T-cell (primary cell): ENCODE measurements around the gene CIPC. TPM values are rescaled to one million over a fixed set of nuclear protein-coding genes. Genes with fewer than 3 reads are reported as not detected.

Experiments
- ATAC-seq, 4 experiments: fragments of 200-7000 bp in 3 of 4; fragments of 150-1000 bp in 1 of 4; cut with Tn5 transposase; replicated peaks in 1 of 4; 1 replicate in 3 of 4; 2 replicates in 1 of 4; pipeline ENCODE4 v1.10.0; 2021; ENCODE audit warnings: moderate library complexity in 3 of 4, mild to moderate bottlenecking in 2 of 4, moderate number of reproducible peaks in 1 of 4
- CTCF ChIA-PET, 2 donors: fragments of 300-600 bp; sonication (Branson Sonifier 250); formaldehyde crosslinking; loops; one replicate each; lab custom pipeline; 2022; ENCODE audit warnings: antibody characterized with exemption in 2 of 2; lab: Charles Lee
- POLR2A ChIA-PET, 2 donors: fragments of 300-600 bp; sonication (Branson Sonifier 250); formaldehyde crosslinking; loops; one replicate each; lab custom pipeline; 2022; ENCODE audit warnings: antibody characterized with exemption in 2 of 2; lab: Charles Lee
- DNase-seq, 35 experiments: peaks; one replicate each; pipeline versions ENCODE4 v3.0.0 to v3.0.0-alpha.2; 2013 to 2023
- H3K27ac ChIP-seq: one replicate; pipeline ENCODE4 v1.5.1; 2013; ENCODE audit warnings: low read length
- H3K27me3 ChIP-seq, 2 experiments: replicated peaks in 1 of 2; 1 replicate in 1 of 2; 2 replicates in 1 of 2; pipeline versions ENCODE4 v1.6.1 to v1.7.0; 2013; ENCODE audit warnings: low read length in 1 of 2, mixed read lengths in 1 of 2; ENCODE audit not compliant: control insufficient read depth in 2 of 2, insufficient read depth in 2 of 2; ENCODE audit errors: extremely low read depth in 1 of 2
- H3K36me3 ChIP-seq, 2 donors: 1 replicate in 1 of 2; 2 replicates in 1 of 2; pipeline versions ENCODE4 v1.6.1 to v1.7.0; 2013; ENCODE audit warnings: low read length in 1 of 2; ENCODE audit not compliant: control insufficient read depth in 2 of 2, insufficient read depth in 1 of 2; ENCODE audit errors: extremely low read depth in 1 of 2
- H3K4me1 ChIP-seq, 2 experiments: 1 replicate in 1 of 2; 2 replicates in 1 of 2; pipeline versions ENCODE4 v1.6.1 to v1.7.0; 2013; ENCODE audit warnings: low read length in 2 of 2, mixed read lengths in 1 of 2; ENCODE audit not compliant: insufficient read depth in 2 of 2, control insufficient read depth in 1 of 2; ENCODE audit errors: extremely low read depth in 1 of 2
- H3K4me3 ChIP-seq, 2 donors: 1 replicate in 1 of 2; 2 replicates in 1 of 2; pipeline versions ENCODE4 v1.5.1 to v1.7.0; 2013; ENCODE audit warnings: mild to moderate bottlenecking in 2 of 2, low read length in 1 of 2, moderate library complexity in 1 of 2; ENCODE audit not compliant: control insufficient read depth in 1 of 2; ENCODE audit errors: extremely low read depth in 1 of 2
- H3K9me3 ChIP-seq: 2 replicates; pipeline ENCODE4 v1.7.0; 2013
- H3K27ac Mint-ChIP-seq, 2 donors: one replicate each; pipeline ENCODE4 v1.8.0; 2020 to 2021; ENCODE audit warnings: mild to moderate bottlenecking in 2 of 2, mixed read lengths in 2 of 2
- H3K27me3 Mint-ChIP-seq, 2 donors: one replicate each; pipeline ENCODE4 v1.8.0; 2021 to 2022; ENCODE audit warnings: mixed read lengths in 2 of 2
- H3K36me3 Mint-ChIP-seq: one replicate; pipeline ENCODE4 v1.8.0; 2021; ENCODE audit warnings: mixed read lengths
- H3K4me1 Mint-ChIP-seq, 3 donors: one replicate each; pipeline ENCODE4 v1.8.0; 2020 to 2022; ENCODE audit warnings: mixed read lengths in 3 of 3, mild to moderate bottlenecking in 1 of 3
- H3K4me3 Mint-ChIP-seq, 3 donors: one replicate each; pipeline ENCODE4 v1.8.0; 2020 to 2022; ENCODE audit warnings: mild to moderate bottlenecking in 3 of 3, mixed read lengths in 3 of 3, moderate library complexity in 3 of 3
- H3K9me3 Mint-ChIP-seq, 3 donors: one replicate each; pipeline ENCODE4 v1.8.0; 2020 to 2022; ENCODE audit warnings: mixed read lengths in 3 of 3
- WGBS: methylation state at CpG from one replicate; pipeline ENCODE4 v1.1.5; 2013; ENCODE audit warnings: missing lambda C conversion rate; ENCODE audit not compliant: insufficient coverage; 5-methylcytosine and 5-hydroxymethylcytosine counted together
- total RNA-seq, 35 experiments: library from RNA in 6 of 35; stranded (reverse) in 6 of 35; fragments of 120-200 nt in 1 of 35; gene quantifications; one replicate each; pipeline versions ENCODE4 v1.2.1 to v1.2.4 and lab custom pipeline; 2013 to 2026

Gene CIPC
- total RNA-seq, 5 donors from 2014 or later (not counting 1 experiment from before 2014, with no cell fraction given) = 8.4 to 14.0 (median 11.8) TPM

GRCh38 chr14:77103475-77103874 is 5.4 kb downstream of the CIPC start:
- POLR2A ChIA-PET = no interaction called here
- no peak overlapping the region for H3K4me3 ChIP-seq

DNA sequence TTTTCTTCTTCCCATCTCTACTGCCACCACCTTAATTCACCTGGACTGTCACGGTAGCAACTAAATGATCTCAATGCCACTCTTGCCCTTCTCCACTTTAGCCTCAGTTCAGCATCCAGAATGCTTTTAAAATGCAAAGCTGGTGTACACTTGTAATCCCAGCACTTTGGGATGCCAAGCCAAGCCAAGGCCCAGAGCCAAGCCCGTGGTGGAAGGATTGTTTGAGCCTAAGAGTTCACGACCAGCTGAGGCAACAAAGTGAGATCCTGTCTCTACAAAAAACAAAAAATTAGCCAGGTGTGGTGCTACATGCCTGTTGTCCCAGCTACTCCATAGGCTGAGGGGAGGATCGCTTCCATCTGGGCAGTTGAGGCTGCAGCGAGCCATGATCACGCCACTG is 5.9 kb downstream of the CIPC start:
- CTCF ChIA-PET = no interaction called here
- H3K27me3 Mint-ChIP-seq = no peaks in the 10 kb centered on the region
- POLR2A ChIA-PET = no interaction called here
- 90% methylated on average over 2 of the region's 6 CpGs for WGBS
- no peaks in the 10 kb centered on the region for H3K9me3 Mint-ChIP-seq
- H3K36me3 Mint-ChIP-seq = peaks cover 32% of the 10 kb centered on the region
- H3K27ac Mint-ChIP-seq = no peak overlapping the region
- peaks cover 3 to 24% of the 10 kb centered on the region in 2 donors for H3K36me3 ChIP-seq
- no peaks in the 10 kb centered on the region for H3K27me3 ChIP-seq
- ATAC-seq = no peak
- H3K27ac ChIP-seq = no peak overlapping the region
- DNase-seq = no peak
- H3K4me3 ChIP-seq = no peak overlapping the region
- H3K4me1 ChIP-seq = peaks cover 2 to 5% of the 10 kb centered on the region in 2 experiments
- no peak overlapping the region for H3K4me3 Mint-ChIP-seq
- no peaks in the 10 kb centered on the region for H3K9me3 ChIP-seq
- H3K4me1 Mint-ChIP-seq = peaks cover 15 to 50% (median 25%) of the 10 kb centered on the region in 3 donors

More at GRCh38 chr14:77103475-77103874, 5.4 kb downstream of the CIPC start:
- H3K4me3 Mint-ChIP-seq = no peak overlapping the region
- H3K27ac Mint-ChIP-seq = no peak overlapping the region
- Histone ChIP-seq H3K36me3 (peaks cover 0 to 24% of the 10 kb centered on the region in 2 donors), H3K27me3 (no peaks in the 10 kb centered on the region), H3K4me1 (peaks cover 5 to 7% of the 10 kb centered on the region in 2 experiments), H3K27ac (no peak overlapping the region), H3K9me3 (no peaks in the 10 kb centered on the region)
- no peaks in the 10 kb centered on the region for H3K27me3 Mint-ChIP-seq
- DNase-seq = no peak
- CTCF ChIA-PET = no interaction called here
- ATAC-seq = no peak
- H3K36me3 Mint-ChIP-seq = peaks cover 27% of the 10 kb centered on the region
- peaks cover 18 to 50% (median 30%) of the 10 kb centered on the region in 3 donors for H3K4me1 Mint-ChIP-seq
- no peaks in the 10 kb centered on the region for H3K9me3 Mint-ChIP-seq

- no peak overlapping the region for H3K4me3 ChIP-seq
- H3K27me3 Mint-ChIP-seq = no peaks in the 10 kb centered on the region
- ATAC-seq (no peak), DNase-seq (no peak)
- H3K4me1 Mint-ChIP-seq = peaks cover 10 to 48% (median 21%) of the 10 kb centered on the region in 3 donors
- no peaks in the 10 kb centered on the region for H3K27me3 ChIP-seq
- no peak overlapping the region for H3K27ac ChIP-seq
- H3K4me1 ChIP-seq = peaks cover 0 to 5% of the 10 kb centered on the region in 2 experiments
- peaks cover 35% of the 10 kb centered on the region for H3K36me3 Mint-ChIP-seq
- WGBS = 100% methylated on average over 2 of the region's 3 CpGs
- POLR2A ChIA-PET = no interaction called here
- H3K4me3 Mint-ChIP-seq = no peak overlapping the region
- CTCF ChIA-PET = interaction anchor here (0.6 to 0.8 kb wide), 2 partner anchors 9 kb away, joined by 3 to 4 read pairs; no protein-coding TSS in a partner anchor
- H3K9me3 ChIP-seq = no peaks in the 10 kb centered on the region
- no peaks in the 10 kb centered on the region for H3K9me3 Mint-ChIP-seq
- H3K36me3 ChIP-seq = peaks cover 3 to 27% of the 10 kb centered on the region in 2 donors
- no peak overlapping the region for H3K27ac Mint-ChIP-seq
Observed at GRCh38 chr14:77104393-77104792, 6.3 kb downstream of the CIPC start.

- no peaks in the 10 kb centered on the region for H3K9me3 Mint-ChIP-seq
Observed at GRCh38 chr14:77105145-77105939, 7.3 kb downstream of the CIPC start.

DNA sequence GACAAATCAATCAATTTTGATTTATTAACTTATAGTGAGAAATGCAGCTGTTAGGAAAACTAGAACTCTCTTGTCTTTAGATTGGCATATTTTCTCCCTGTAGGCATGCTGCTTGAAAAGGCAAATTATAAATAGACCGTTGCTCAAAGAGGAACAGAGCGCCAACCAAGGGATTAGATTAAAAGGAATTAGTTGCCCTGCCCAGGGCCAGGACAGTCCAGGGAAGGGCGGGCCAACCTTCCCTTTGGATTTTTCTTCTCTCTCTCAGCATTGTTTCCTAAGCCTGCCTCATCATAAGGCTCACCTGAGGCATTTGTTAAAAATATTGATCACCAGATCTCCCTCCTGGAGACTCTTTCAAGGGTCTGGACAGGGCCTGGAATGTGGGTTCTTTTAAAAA is 8.6 kb downstream of the CIPC start:
- Histone ChIP-seq H3K4me1 (no peaks in the 10 kb centered on the region), H3K27me3 (no peaks in the 10 kb centered on the region), H3K36me3 (peaks cover 3 to 41% of the 10 kb centered on the region in 2 donors), H3K27ac (no peak overlapping the region), H3K9me3 (no peaks in the 10 kb centered on the region), H3K4me3 (no peak overlapping the region)
- H3K27me3 Mint-ChIP-seq = no peaks in the 10 kb centered on the region
- no peaks in the 10 kb centered on the region for H3K9me3 Mint-ChIP-seq
- no CpG with 5 or more reads among the region's 3 CpGs for WGBS
- ATAC-seq (no peak), DNase-seq (no peak)
- CTCF ChIA-PET = no interaction called here
- H3K36me3 Mint-ChIP-seq = peaks cover 45% of the 10 kb centered on the region
- H3K4me3 Mint-ChIP-seq = no peak overlapping the region
- H3K27ac Mint-ChIP-seq = no peak overlapping the region
- POLR2A ChIA-PET = no interaction called here
- H3K4me1 Mint-ChIP-seq = peaks cover 0 to 33% (median 6%) of the 10 kb centered on the region in 3 donors

More at GRCh38 chr14:77105145-77105939, 7.3 kb downstream of the CIPC start:
- CTCF ChIA-PET = interaction anchor here (0.6 to 0.8 kb wide), 3 partner anchors 10 to 395 kb away, joined by 3 to 4 read pairs (median 3); no protein-coding TSS in a partner anchor
- H3K36me3 ChIP-seq = peaks cover 3 to 33% of the 10 kb centered on the region in 2 donors
- H3K27ac ChIP-seq = no peak overlapping the region
- H3K4me1 ChIP-seq = peaks cover 0 to 3% of the 10 kb centered on the region in 2 experiments
- DNase-seq (no peak), ATAC-seq (no peak)
- WGBS = 100% methylated on average over 3 of the region's 6 CpGs
- Mint-ChIP-seq H3K4me3 (no peak overlapping the region), H3K27ac (no peak overlapping the region), H3K36me3 (peaks cover 36% of the 10 kb centered on the region), H3K4me1 (peaks cover 5 to 41% (median 16%) of the 10 kb centered on the region in 3 donors), H3K27me3 (no peaks in the 10 kb centered on the region)
- H3K9me3 ChIP-seq = no peaks in the 10 kb centered on the region
- H3K27me3 ChIP-seq = no peaks in the 10 kb centered on the region
- POLR2A ChIA-PET = no interaction called here
- H3K4me3 ChIP-seq = no peak overlapping the region

- Mint-ChIP-seq H3K27ac (no peak overlapping the region), H3K9me3 (no peaks in the 10 kb centered on the region), H3K27me3 (no peaks in the 10 kb centered on the region), H3K4me1 (peaks cover 0 to 33% (median 6%) of the 10 kb centered on the region in 3 donors), H3K36me3 (peaks cover 48% of the 10 kb centered on the region), H3K4me3 (no peak overlapping the region)
- Histone ChIP-seq H3K36me3 (peaks cover 3 to 46% of the 10 kb centered on the region in 2 donors), H3K27me3 (no peaks in the 10 kb centered on the region), H3K4me1 (no peaks in the 10 kb centered on the region), H3K27ac (no peak overlapping the region), H3K9me3 (no peaks in the 10 kb centered on the region), H3K4me3 (no peak overlapping the region)
- ChIA-PET POLR2A (no interaction called here), CTCF (interaction anchor here in 1 of 2 donors (0.6 kb wide), 1 partner anchor 11 kb away, joined by 3 read pairs; no protein-coding TSS in a partner anchor)
- DNase-seq = no peak
- no CpG with 5 or more reads among the region's 2 CpGs for WGBS
- no peak for ATAC-seq
Observed at GRCh38 chr14:77107228-77107627, 9.2 kb downstream of the CIPC start.
